Endothelial cell (in vitro differentiated cells): Measurements from ENCODE around the gene MRPS25. TPM values are rescaled to one million over a fixed set of nuclear protein-coding genes. Genes with fewer than 3 reads are reported as not detected.

Source experiments
- DNase-seq: peaks from one replicate; pipeline ENCODE4 v3.0.0; 2021; ENCODE audit warnings: low spot score
- H3K27ac Mint-ChIP-seq: one replicate; pipeline ENCODE4 v1.8.0; 2021; ENCODE audit warnings: mixed read lengths, inconsistent platforms; ENCODE audit not compliant: unreplicated experiment
- H3K27me3 Mint-ChIP-seq: one replicate; pipeline ENCODE4 v1.8.0; 2021; ENCODE audit warnings: mild to moderate bottlenecking, moderate library complexity, mixed read lengths, inconsistent platforms; ENCODE audit not compliant: unreplicated experiment
- H3K36me3 Mint-ChIP-seq: one replicate; pipeline ENCODE4 v1.8.0; 2021; ENCODE audit warnings: mild to moderate bottlenecking, low read depth, mixed read lengths, inconsistent platforms; ENCODE audit not compliant: unreplicated experiment
- H3K4me1 Mint-ChIP-seq: one replicate; pipeline ENCODE4 v1.8.0; 2021; ENCODE audit warnings: mild to moderate bottlenecking, mixed read lengths, inconsistent platforms; ENCODE audit not compliant: unreplicated experiment
- H3K4me3 Mint-ChIP-seq: one replicate; pipeline ENCODE4 v1.8.0; 2021; ENCODE audit warnings: mild to moderate bottlenecking, mixed read lengths, inconsistent platforms; ENCODE audit not compliant: unreplicated experiment
- H3K9me3 Mint-ChIP-seq: one replicate; pipeline ENCODE4 v1.8.0; 2021; ENCODE audit warnings: mixed read lengths, inconsistent platforms; ENCODE audit not compliant: unreplicated experiment
- CTCF ChIP-seq: fragments of 200-600 bp; sonication (generic); IDR thresholded peaks from one replicate; pipeline ENCODE4 v1.5.0; 2021; ENCODE audit warnings: antibody characterized with exemption; ENCODE audit not compliant: unreplicated experiment
- total RNA-seq: library from RNA; stranded (reverse); fragmentation: NEBNext Ultra II Directional; extraction: Animal tissue kit (Norgen Biotek cat#: 25700); gene quantifications from one replicate; pipeline ENCODE4 v1.2.1, GENCODE V29; 2021; ENCODE audit not compliant: unreplicated experiment

Gene MRPS25
- total RNA-seq, 1 donor from 2014 or later: 36.4 TPM

GRCh38 chr3:15053541-15053940 lies 11.6 kb downstream of the MRPS25 start:
- Mint-ChIP-seq H3K4me3 (peak overlapping the region; percentile 35), H3K36me3 (peaks cover 28% of the 10 kb centered on the region), H3K9me3 (no peaks in the 10 kb centered on the region), H3K4me1 (peaks cover 2% of the 10 kb centered on the region), H3K27ac (no peak overlapping the region), H3K27me3 (peaks cover 10% of the 10 kb centered on the region)
- no peak for DNase-seq
- TF ChIP-seq CTCF: no peak

- TF ChIP-seq CTCF: no peak
- Mint-ChIP-seq H3K9me3 (no peaks in the 10 kb centered on the region), H3K27me3 (peaks cover 10% of the 10 kb centered on the region), H3K27ac (no peak overlapping the region), H3K4me1 (peaks cover 2% of the 10 kb centered on the region), H3K36me3 (peaks cover 21% of the 10 kb centered on the region), H3K4me3 (no peak overlapping the region)
- no peak for DNase-seq
Observed at GRCh38 chr3:15052335-15053242, 12.5 kb downstream of the MRPS25 start.

- Mint-ChIP-seq H3K4me1 (peaks cover 2% of the 10 kb centered on the region), H3K36me3 (peaks cover 23% of the 10 kb centered on the region), H3K4me3 (no peak overlapping the region), H3K27ac (peak overlapping the region; percentile 61), H3K27me3 (peaks cover 7% of the 10 kb centered on the region), H3K9me3 (no peaks in the 10 kb centered on the region)
- TF ChIP-seq CTCF: peak; percentile 74
- peak; percentile 67 for DNase-seq
Observed at GRCh38 chr3:15051531-15051930, 13.6 kb downstream of the MRPS25 start.

GRCh38 chr3:15050405-15051092 lies 14.6 kb downstream of the MRPS25 start:
- H3K36me3 Mint-ChIP-seq: peaks cover 32% of the 10 kb centered on the region

More at GRCh38 chr3:15050405-15051092, 14.6 kb downstream of the MRPS25 start:
- Mint-ChIP-seq H3K9me3 (no peaks in the 10 kb centered on the region), H3K27me3 (peaks cover 10% of the 10 kb centered on the region), H3K27ac (peak overlapping the region; percentile 66), H3K4me3 (no peak overlapping the region), H3K4me1 (peaks cover 2% of the 10 kb centered on the region)
- DNase-seq: no peak
- no peak for TF ChIP-seq CTCF
